OCI-M1 (cell line): ENCODE results near the gene ARL17A.
"Not testable (repeated sequence)": the region's sequence is repeated elsewhere in the genome, so short reads cannot be mapped to it uniquely, and the experiment has no call there.

Source experiments
- DNase-seq: peaks from one replicate; lab custom pipeline; 2025; lab: John Stamatoyannopoulos, UW

ARL17A gene

GRCh38 chr17:46548607-46549006 is 30.9 kb downstream of the ARL17A start:
- DNase-seq: not testable (repeated sequence)

DNA sequence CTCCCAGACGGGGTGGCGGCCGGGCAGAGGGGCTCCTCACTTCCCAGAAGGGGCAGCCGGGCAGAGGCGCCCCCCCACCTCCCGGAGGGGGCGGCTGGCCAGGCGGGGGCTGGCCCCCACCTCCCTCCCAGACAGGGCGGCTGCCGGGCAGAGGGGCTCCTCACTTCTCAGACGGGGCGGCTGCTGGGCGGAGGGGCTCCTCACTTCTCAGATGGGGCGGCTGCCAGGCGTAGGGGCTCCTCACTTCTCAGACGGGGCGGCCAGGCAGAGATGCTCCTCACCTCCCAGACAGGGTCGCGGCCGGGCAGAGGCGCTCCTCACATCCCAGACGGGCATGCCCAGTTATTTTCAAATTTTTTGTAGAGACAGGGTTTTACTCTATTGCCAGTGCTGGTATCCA is 44.8 kb downstream of the ARL17A start:
- DNase-seq: not testable (repeated sequence)

GRCh38 chr17:46512168-46512567 is 67.3 kb downstream of the ARL17A start, which contains the start of gene LRRC37A2:
Gene LRRC37A2 (plus strand): TSS chr17:46512468. CDS start chr17:46512713, 245 bp downstream.
- DNase-seq: not testable (repeated sequence)

DNA sequence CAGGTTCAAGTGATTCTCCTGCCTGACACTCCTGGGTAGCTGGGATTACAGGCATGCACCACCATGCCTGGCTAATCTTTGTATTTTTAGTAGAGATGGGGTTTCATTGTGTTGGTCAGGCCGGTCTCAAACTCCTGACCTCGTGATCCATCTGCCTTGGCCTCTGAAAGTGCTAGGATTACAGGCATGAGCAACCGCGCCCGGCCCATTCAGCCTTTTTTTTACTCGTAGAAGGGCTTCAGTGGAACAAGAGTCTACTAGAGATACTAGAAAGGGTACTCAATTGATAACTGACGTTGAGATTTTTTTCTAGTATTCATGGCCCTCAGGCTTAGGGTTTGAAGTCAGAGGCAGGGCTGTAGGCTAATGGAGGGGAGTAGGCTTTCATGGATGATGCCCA is 73.6 kb downstream of the ARL17A start:
- not testable (repeated sequence) for DNase-seq

DNA sequence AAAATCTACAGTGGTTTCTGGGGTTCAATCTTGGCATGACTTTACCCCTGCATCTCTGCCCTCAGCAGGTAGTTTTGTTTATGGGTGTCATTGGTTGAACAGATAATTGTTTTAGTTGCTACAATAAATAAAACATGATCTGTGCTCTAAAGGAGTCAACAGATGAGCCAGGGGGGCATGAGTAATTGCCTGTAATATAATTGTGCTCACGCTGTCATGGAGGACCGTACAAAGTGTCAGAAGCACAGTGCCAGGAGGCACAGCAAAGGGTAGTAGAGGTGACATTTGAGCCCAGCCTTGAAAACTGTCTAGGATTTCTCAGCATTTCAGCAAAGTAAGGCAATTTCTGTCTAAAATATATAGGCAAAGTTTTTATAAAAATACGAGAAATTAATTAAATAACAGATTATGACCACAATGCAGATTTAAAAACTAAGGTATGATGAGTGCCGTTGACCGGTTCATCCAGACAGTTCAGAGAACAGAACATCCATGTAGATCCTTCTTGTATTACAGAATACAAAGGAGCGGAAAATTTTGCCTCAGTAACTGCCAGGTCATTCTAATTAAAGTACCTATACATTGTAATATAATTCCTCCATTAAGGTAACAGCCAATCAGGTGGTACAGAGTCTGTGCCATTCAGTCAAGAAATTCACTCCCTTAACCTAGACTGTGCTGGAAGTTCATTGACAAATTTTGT is 79.9 kb downstream of the ARL17A start:
- DNase-seq: not testable (repeated sequence)

- not testable (repeated sequence) for DNase-seq
These were observed 87.5 kb downstream of the ARL17A start for GRCh38 chr17:46492021-46492420.

GRCh38 chr17:46481310-46481709 is 98.2 kb downstream of the ARL17A start:
- DNase-seq: not testable (repeated sequence)

DNA sequence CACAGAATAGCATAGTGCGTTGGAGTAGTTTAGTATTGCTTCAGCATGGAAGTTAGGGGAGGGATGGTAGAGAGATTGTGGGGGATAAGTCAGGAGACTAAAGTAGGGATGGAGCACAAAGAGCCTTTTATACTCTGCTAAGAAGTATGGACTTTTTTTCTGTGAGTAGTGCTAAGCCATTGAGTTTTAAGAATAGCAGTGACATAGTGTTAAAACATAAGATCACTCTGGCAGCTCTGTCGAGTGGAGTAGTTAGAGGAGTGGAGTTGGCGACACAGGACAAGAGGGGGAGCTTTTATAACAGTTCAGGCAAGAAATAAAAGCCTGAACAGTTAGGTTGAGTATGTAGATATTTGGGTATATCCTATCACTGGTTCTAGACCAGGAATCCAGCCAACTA is 100.7 kb downstream of the ARL17A start:
- not testable (repeated sequence) for DNase-seq

- not testable (repeated sequence) for DNase-seq
These were observed 103.9 kb downstream of the ARL17A start for GRCh38 chr17:46475583-46475982.

DNA sequence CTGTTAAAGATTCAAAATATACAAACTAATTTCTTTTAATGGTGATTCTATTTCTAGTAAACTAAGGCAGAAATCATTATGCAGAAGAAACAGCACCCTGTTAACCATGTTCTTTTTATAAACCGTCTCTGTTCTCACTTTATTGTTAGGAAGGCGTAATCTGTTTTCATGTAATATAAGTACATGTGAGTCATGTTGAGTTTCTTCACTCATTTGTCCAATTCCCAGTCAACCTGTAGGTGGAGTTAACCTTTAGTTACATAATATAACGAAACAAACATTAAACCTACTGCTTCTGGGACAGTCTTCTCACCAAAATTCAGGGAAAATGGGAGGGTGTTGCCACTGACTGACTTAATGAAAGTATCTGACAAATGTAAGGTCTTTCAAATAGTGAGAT is 105.0 kb downstream of the ARL17A start:
- DNase-seq: not testable (repeated sequence)

DNA sequence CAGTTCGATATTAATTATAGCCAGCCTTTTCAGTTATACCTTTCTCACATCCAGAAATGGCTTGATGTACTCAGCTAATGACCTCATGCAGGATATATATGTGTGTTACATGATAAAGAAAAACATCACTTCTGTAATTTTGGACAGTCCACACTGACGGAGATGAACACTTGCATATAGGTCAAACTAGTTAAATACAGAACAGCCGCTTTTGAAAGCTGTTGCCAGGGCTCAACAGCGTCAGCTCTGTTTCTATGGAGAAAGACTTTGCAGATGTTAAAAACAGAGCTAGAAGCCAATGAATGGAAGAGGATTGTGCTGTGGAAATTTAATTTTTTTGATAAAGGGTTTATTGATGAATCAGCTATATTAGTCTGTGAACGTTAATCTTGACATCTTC is 111.9 kb downstream of the ARL17A start:
- not testable (repeated sequence) for DNase-seq
